GM19193 (cell line): ENCODE measurements around the gene SEMA4B.

Source experiments
- POLR2A ChIP-seq: IDR thresholded peaks from 4 replicates; pipeline ENCODE4 v1.6.1; 2011; ENCODE audit not compliant: insufficient read depth, insufficient read length; ENCODE audit errors: extremely low read depth

SEMA4B gene

GRCh38 chr15:90249203-90249863 is 48.2 kb downstream of the SEMA4B start, which contains the start of gene TTLL13:
Gene TTLL13 (plus strand): TSS chr15:90249556. CDS start chr15:90250631, 1,075 bp downstream.
- no peak for TF ChIP-seq POLR2A

GRCh38 chr15:90257776-90258175 is 56.6 kb downstream of the SEMA4B start:
- TF ChIP-seq POLR2A: no peak

GRCh38 chr15:90259524-90259923 is 58.4 kb downstream of the SEMA4B start:
- no peak for TF ChIP-seq POLR2A

- no peak for TF ChIP-seq POLR2A
Observed at GRCh38 chr15:90261811-90262210, 60.7 kb downstream of the SEMA4B start.

- no peak for TF ChIP-seq POLR2A
Observed at GRCh38 chr15:90262426-90262825, 61.3 kb downstream of the SEMA4B start.

GRCh38 chr15:90264671-90265070 is 63.5 kb downstream of the SEMA4B start:
- TF ChIP-seq POLR2A: no peak

- TF ChIP-seq POLR2A: peak; percentile 97
Observed at GRCh38 chr15:90265271-90266060, 64.3 kb downstream of the SEMA4B start, which contains the start of gene NGRN. Gene NGRN (plus strand): TSS chr15:90265672. CDS start chr15:90265713, 41 bp downstream.

GRCh38 chr15:90266061-90266431 is 64.9 kb downstream of the SEMA4B start:
- TF ChIP-seq POLR2A: no peak

- TF ChIP-seq POLR2A: no peak
Observed at GRCh38 chr15:90266485-90266884, 65.4 kb downstream of the SEMA4B start.

- TF ChIP-seq POLR2A: no peak
Observed at GRCh38 chr15:90268415-90268814, 67.3 kb downstream of the SEMA4B start.

- no peak for TF ChIP-seq POLR2A
Observed at GRCh38 chr15:90270502-90271150, 69.5 kb downstream of the SEMA4B start.

- TF ChIP-seq POLR2A: no peak
Observed at GRCh38 chr15:90271459-90272166, 70.5 kb downstream of the SEMA4B start.
